GM21723 (cell line): ENCODE measurements around the gene ALDH6A1.

Experiments used
- ATAC-seq: cut with Tn5 transposase; IDR thresholded peaks from one replicate; pipeline ENCODE4 v1.9.1; 2021; ENCODE audit warnings: mild to moderate bottlenecking, moderate library complexity; ENCODE audit not compliant: unreplicated experiment

The ALDH6A1 gene

DNA sequence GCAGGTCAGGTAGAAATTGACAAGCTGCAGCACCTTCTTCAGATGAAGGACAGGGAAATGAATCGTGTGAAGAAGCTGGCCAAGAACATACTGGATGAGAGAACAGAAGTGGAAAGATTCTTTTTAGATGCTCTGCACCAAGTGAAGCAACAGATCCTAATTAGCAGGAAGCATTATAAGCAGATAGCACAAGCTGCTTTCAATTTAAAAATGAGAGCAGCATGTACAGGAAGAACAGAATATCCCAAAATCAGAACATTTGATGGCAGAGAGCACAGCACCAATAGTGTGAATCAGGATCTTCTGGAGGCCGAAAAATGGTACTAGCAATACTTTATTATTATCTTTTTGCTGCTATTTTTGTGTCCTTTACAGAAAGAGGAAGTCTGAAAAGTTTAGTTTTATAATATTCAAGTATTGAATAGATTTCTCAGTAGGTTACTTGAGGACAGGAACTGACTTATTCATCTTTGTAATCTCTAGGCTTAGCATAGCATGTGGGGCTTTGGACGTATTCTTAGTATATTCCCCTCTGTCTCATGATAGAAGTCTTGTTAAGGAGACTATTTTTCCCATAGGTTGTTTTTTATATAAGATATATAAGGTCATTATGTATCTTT lies 34.3 kb downstream of the ALDH6A1 start:
- ATAC-seq, result no peak

DNA sequence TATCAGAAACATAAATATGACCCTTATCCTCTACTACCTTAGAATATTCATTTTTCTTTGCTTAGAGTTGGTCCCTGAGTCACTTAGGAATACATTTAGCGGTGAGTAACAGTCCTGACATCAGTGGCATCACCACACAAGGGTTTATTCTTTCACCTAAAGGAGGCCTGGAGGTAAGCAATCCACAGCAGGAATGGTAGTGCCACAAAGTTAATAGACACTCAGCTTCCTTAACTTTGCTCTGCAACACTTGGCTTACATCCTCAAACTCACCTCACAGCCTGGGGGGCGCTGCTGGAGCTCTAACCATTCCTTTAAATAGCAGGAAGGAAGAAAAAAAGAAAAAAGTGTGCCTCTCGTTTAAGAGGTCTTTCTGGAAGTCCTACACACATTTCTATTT lies 36.0 kb downstream of the ALDH6A1 start:
- ATAC-seq, result no peak

DNA sequence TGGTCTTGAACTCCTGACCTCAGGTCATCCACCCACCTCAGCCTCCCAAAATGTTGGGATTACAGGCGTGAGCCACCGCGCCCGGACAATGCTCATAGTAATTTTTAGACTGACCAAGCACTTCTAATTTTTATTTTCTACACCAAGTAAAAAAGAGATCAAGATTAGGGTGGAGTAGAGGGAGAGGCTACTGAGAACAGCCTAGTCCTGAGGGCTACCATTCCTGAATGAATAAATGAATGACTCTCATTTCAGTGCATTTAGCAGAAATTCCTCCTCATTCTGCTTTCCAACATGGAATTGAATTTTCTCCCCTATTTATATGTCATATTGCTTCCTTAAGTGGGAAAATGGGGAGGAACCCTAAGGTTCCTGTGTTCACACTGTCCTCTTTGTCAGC lies 38.7 kb downstream of the ALDH6A1 start:
- no peak for ATAC-seq

GRCh38 chr14:74042296-74042695 lies 42.0 kb downstream of the ALDH6A1 start:
- no peak for ATAC-seq

DNA sequence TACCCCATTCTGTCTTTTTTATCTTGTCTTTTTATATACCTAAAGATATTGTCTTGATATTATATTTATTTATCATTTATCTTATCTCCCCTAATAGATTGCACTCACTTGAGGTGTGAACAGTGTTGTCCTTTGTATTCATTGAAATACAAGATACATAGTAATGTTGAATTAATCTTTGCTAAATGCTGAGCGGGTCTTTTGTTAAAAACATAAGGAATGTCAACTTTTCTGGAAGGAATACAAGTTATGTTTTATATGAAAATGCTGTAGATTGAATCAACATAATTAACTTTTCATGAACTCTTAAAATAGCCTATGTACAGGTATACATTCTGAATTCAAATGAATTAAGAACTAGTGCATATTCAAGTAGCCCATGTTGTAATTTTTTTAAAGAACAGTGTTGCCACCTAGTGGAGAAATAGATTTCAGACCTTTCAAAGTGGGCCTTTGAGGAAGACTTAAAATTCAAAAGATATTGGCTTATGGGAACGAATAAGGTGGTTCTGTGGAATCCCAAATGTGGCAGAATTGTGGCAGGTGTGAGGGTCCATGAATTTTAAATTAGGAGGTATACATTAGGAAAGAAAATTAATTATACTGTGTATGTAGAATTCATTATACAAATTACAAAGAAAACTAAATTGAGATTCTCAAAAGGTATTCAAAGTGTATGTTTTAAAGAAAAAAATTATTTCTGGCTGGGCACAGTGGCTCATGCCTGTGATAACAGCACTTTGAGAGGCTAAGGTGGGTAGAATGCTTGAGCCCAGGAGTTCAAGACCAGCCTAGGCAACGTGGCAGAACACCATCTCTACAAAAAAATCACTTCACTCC lies 46.0 kb downstream of the ALDH6A1 start:
- ATAC-seq, result no peak

DNA sequence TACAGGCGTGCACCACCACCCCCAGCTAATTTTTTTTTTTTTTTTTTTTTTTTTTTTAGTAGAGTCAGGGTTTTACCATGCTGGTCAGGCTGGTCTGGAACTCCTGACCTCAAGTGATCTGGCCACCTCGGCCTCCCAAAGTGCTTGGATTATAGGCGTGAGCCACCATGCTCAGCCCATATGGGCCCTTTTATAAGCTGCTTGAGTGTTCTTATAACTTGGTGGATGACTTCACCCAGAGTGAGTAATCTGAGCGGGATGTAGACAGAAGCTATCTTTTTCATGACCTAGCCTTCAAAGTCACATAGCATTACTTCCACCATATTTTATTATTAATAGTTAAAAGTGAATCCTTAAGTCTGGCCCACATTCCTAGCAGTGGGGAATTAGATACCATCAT lies 48.7 kb downstream of the ALDH6A1 start:
- ATAC-seq, result no peak

DNA sequence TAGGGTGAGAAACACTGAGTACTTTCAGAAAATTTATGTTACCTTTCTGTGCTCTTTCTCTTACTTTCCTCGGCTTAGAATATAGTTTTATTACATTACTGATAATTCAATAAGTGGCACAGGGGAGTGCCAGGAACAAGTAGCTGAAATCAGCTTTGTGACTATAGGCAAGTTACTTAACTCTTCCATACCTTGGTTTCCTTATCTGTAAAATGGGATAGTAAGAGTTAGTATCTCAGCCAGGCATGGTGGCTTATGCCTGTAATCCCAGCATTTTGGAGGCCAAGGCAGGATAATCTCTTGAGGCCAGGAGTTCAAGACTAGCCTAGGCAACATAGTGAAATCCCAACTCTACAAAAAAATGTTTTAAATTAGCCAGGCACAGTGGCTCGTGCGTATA lies 49.7 kb downstream of the ALDH6A1 start:
- ATAC-seq, result no peak

- ATAC-seq, result no peak
Observed at GRCh38 chr14:74029136-74029535, 55.1 kb downstream of the ALDH6A1 start.

- no peak for ATAC-seq
Observed at GRCh38 chr14:74022346-74022745, 61.9 kb downstream of the ALDH6A1 start.

DNA sequence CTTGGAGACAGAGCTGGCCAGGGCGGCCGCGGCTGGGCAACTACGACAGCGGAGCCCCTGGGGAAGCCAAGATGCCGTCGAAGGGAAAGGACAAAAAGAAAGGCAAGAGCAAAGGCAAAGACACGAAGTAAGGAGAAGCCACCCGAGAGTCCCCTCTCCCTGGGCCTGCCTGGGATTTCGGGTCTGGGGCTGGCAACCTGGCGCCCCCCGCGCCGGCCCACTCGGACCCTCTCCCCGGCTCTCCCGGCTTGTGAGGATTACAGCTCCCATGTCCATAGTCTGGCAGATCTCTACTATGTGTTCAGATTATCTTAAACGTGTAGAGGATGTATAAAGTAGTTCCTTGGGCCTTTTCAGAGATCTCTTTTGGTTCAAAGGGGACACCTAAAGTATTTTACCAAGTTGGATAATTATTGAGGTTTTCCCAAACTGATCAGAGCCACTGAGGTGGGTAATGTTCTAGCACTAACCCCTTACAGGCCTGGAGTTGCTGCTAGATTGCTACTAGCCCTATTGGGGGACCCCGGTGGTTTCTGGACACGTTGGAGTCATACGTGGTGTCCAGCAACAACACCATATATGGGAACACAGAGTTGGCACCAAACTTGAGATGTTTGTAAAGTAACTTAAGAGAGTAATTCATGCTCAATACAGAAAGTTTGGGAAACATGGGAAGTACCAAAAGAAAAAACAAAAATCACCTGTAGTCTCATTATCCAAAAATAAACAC lies 64.7 kb downstream of the ALDH6A1 start:
- ATAC-seq, result no peak

DNA sequence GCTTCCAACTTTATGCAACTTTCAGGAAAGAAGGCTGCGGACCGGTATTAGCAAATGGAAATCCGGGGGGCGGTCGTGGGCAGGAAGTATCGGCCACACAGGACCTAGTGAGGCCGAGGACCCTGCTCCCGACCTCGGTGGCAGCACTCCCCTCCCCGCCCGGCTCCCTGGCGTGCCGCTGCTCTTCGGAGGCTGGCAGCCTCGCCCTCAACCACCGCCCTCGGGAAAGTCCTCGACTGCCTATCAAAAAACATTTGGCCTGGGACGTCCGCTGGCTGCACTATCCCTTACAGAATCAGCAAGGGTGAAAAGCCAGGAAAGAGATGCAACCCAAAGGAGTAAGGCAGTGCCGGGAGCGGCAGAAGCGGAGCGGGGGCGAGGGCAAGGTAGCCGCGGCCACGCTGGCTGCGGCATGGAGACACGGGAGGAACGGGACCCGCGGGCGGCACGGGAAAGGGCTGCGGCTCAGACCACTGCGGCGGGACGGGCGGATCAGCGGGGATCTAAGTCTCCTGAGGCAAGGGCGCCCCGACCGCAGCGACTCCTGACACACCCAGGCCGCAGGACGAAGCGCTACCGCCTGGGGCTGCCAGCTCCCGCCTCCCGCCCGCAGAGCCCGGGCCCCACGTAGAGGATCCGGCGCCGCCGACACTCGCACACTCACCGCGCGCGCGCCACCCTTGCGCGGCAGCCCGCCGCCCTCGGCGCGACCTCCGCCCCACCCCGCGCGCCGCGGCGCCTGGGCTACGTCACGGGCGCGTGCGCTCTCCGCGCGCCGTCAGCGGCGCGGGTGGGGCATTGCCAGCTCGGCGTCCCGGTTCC lies 65.5 kb downstream of the ALDH6A1 start, which contains the start of the genes BBOF1 and ENTPD5:
Gene BBOF1, plus strand, starts transcription at position 764 of the 822 bp plus-strand sequence. CDS start 130 bp downstream, outside the sequence.
Gene ENTPD5, minus strand, starts transcription at position 703 of the 822 bp plus-strand sequence. CDS start 31,186 bp downstream, outside the sequence.
- ATAC-seq, result peak; percentile 83

GRCh38 chr14:74018174-74018585 lies 66.1 kb downstream of the ALDH6A1 start:
- peak; percentile 12 for ATAC-seq

DNA sequence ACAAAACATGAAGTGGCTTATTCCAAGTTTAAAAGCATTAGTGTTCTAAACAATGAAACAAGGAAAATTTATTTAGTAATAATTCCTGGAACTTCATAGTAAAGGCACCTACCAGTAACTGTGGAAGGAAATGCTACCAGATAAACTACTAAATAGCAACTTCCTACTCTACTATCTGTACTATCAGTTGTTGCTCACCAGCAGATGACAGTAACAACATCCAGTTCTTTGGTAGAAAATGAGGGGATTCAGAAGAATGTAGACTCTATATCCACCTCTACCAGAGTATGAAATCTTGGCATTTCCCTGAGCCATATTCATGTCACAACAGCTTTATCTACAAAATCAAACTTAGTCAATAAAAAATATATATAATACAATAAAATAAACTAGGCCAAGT lies 68.3 kb downstream of the ALDH6A1 start:
- ATAC-seq, result no peak

- ATAC-seq, result no peak
Observed at GRCh38 chr14:74015176-74015575, 69.1 kb downstream of the ALDH6A1 start.

- no peak for ATAC-seq
Observed at GRCh38 chr14:74014299-74014698, 70.0 kb downstream of the ALDH6A1 start.

DNA sequence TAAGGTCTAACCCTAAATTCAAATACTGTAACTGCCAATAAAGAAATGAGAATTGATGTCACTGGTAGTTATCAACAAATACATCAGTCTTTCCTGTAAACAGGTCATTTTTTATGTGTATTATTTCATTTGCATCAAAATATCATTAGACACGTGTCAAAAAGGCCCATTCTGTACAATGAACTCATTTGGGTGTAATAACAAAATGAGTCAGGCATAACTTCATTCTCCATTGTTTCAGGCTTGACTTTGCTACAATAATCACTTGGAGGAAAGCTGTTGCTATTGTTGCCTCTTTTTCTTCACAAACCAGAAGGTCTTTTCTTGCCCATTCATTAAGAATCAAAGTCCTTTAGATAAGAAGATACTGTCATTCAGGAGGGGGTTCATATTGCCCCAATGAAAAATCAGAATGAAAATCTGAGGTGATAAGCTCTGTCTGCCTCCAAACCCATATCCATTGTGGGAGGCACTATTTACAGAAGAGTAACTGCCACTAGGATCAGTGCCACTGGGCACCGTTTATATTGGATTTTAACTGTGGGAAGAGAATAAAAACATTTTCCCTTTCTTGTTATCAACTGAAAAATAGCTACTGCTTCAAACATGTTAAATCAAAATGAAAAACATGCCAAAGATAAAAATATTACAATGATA lies 75.3 kb downstream of the ALDH6A1 start:
- ATAC-seq, result no peak
